ENCODE data around the gene MYO5B.

MYO5B gene

DNA sequence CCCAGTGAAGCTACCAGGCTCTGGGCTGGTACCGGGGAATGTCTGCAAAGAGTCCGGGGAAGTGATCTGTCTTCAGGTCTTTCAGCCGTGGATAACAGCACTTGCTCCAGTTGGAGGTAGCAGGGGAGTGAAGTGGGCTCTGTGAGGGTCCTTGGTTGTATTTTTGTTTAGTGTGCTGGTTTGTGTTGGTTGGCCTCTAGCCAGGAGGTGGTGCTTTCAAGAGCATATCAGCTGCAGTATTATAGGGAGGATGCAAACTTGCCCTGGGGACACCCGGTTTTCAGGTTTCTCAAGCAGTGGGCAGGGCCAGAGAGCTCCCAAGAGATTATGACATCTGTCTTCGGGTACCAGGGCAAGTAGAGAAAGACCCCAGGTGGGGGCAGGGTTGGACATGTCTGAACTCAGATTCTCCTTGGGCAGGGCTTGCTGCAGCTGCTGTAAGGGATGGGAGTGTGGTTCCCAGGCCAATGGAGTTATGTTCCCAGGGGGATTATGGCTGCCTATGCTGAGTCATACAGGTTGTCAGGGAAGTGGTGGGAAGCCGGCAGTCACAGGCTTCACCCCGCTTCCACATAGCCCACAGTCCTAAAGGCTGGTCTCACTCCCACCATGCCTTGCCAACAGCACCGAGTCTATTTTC is 416.0 kb downstream of the MYO5B start:
- no peaks in the 10 kb centered on the region for H3K4me1 ChIP-seq
- no peak for DNase-seq (ENCODE audit: low spot score in 2 of 2)
- H3K9me3 ChIP-seq = no peaks in the 10 kb centered on the region
- in situ Hi-C loops (cut with MboI; ENCODE audit: low sequenced_read_pairs) = no loop called here
- H3K27me3 ChIP-seq (ENCODE audit: low read depth) = no peaks in the 10 kb centered on the region
- H3K36me3 ChIP-seq (replicated peaks) = peaks cover 11% of the 10 kb centered on the region
- H3K4me3 ChIP-seq = no peak overlapping the region

All from HAP-1 (cell line).